Loucy (cell line): ENCODE results near the gene RMND5A.
"Not testable (repeated sequence)": the region's sequence is repeated elsewhere in the genome, so short reads cannot be mapped to it uniquely, and the experiment has no call there.

Experiments used
- H2AFZ ChIP-seq: fragments of 200-600 bp; sonication (generic); 2 replicates; pipeline ENCODE4 v1.6.0; 2016; ENCODE audit warnings: antibody characterized with exemption, mild to moderate bottlenecking, low read length, moderate library complexity
- H3F3A ChIP-seq: fragments of 200-600 bp; 2 replicates; pipeline ENCODE4 v1.6.0; 2016; ENCODE audit warnings: antibody characterized with exemption, low read depth, mild to moderate bottlenecking
- H3K27me3 ChIP-seq: fragments of 200-600 bp; sonication (generic); 2 replicates; pipeline ENCODE4 v1.6.1; 2014; ENCODE audit warnings: low read length, mild to moderate bottlenecking; ENCODE audit not compliant: insufficient read depth, poor library complexity, severe bottlenecking
- H3K36me3 ChIP-seq: fragments of 200-600 bp; sonication (generic); 2 replicates; pipeline ENCODE4 v1.6.1; 2016; ENCODE audit warnings: low read length; ENCODE audit not compliant: insufficient read depth
- H3K4me1 ChIP-seq: fragments of 200-600 bp; sonication (generic); 2 replicates; pipeline ENCODE4 v1.5.1; 2014; ENCODE audit warnings: low read length, mild to moderate bottlenecking; ENCODE audit not compliant: insufficient read depth, poor library complexity, severe bottlenecking
- H3K4me2 ChIP-seq: fragments of 200-600 bp; sonication (generic); 2 replicates; pipeline ENCODE4 v1.6.0; 2014; ENCODE audit warnings: antibody characterized with exemption, low read length, low read depth, mild to moderate bottlenecking; ENCODE audit not compliant: poor library complexity, severe bottlenecking
- H3K4me3 ChIP-seq: fragments of 200-600 bp; sonication (generic); 2 replicates; pipeline ENCODE4 v1.5.1; 2014; ENCODE audit warnings: low read length, mild to moderate bottlenecking, mixed read lengths; ENCODE audit not compliant: poor library complexity, severe bottlenecking
- H3K79me2 ChIP-seq: fragments of 200-600 bp; sonication (generic); 2 replicates; pipeline ENCODE4 v1.6.1; 2014; ENCODE audit warnings: low read length; ENCODE audit not compliant: insufficient read depth
- H3K9ac ChIP-seq: fragments of 200-600 bp; sonication (generic); 2 replicates; pipeline ENCODE4 v1.6.0; 2014; ENCODE audit warnings: mild to moderate bottlenecking, low read depth, low read length, moderate library complexity; ENCODE audit not compliant: poor library complexity, severe bottlenecking
- H3K9me2 ChIP-seq: fragments of 200-600 bp; sonication (generic); replicated peaks from 2 replicates; pipeline ENCODE4 v1.6.1; 2016; ENCODE audit warnings: low read depth, low read length, mixed read lengths
- H3K9me3 ChIP-seq: fragments of 200-600 bp; sonication (generic); 2 replicates; pipeline ENCODE4 v1.6.1; 2014; ENCODE audit warnings: mild to moderate bottlenecking, antibody characterized with exemption, low read length, low read depth; ENCODE audit not compliant: insufficient read depth
- H4K20me1 ChIP-seq: fragments of 200-600 bp; sonication (generic); 2 replicates; pipeline ENCODE4 v1.6.0; 2014; ENCODE audit warnings: antibody characterized with exemption, low read length, mild to moderate bottlenecking; ENCODE audit not compliant: insufficient read depth, poor library complexity, severe bottlenecking
- CTCF ChIP-seq: fragments of 200-600 bp; sonication (generic); conservative IDR thresholded peaks from 2 replicates; pipeline ENCODE4 v1.5.1; 2014; ENCODE audit warnings: mild to moderate bottlenecking, antibody characterized with exemption, low read length
- EZH2phosphoT487 ChIP-seq: fragments of 200-600 bp; IDR thresholded peaks from 2 replicates; pipeline ENCODE4 v1.6.1; 2018; ENCODE audit warnings: antibody characterized with exemption, mild to moderate bottlenecking, moderate library complexity, borderline replicate concordance

RMND5A gene

GRCh38 chr2:86719637-86720539 is at the start of gene RMND5A:
Gene RMND5A (plus strand): TSS chr2:86720291. CDS start chr2:86720668, 377 bp downstream.
- not testable (repeated sequence) for H3K9me2 ChIP-seq, H3K9me3 ChIP-seq, H3K27me3 ChIP-seq, H3F3A ChIP-seq, H3K36me3 ChIP-seq, H4K20me1 ChIP-seq, H3K4me1 ChIP-seq, H2AFZ ChIP-seq
- Histone ChIP-seq H3K79me2 (peaks cover 12% of the 10 kb centered on the region), H3K9ac (peak within 1 kb of the TSS; percentile 73), H3K4me3 (peak within 1 kb of the TSS; percentile 88), H3K4me2 (peak within 1 kb of the TSS; percentile 86)

GRCh38 chr2:86671337-86671981 is 48.6 kb upstream of the RMND5A start:
- no peaks in the 10 kb centered on the region for H3K9me3 ChIP-seq
- no peak for TF ChIP-seq CTCF
- TF ChIP-seq EZH2phosphoT487: no peak
- no peak overlapping the region for H3K4me2 ChIP-seq

GRCh38 chr2:86672027-86672545 is 48.0 kb upstream of the RMND5A start:
- Histone ChIP-seq H3F3A (no peaks in the 10 kb centered on the region), H4K20me1 (no peaks in the 10 kb centered on the region), H3K4me1 (no peaks in the 10 kb centered on the region), H3K9me2 (no peaks in the 10 kb centered on the region), H3K4me2 (no peak overlapping the region), H3K36me3 (no peaks in the 10 kb centered on the region), H3K9me3 (no peaks in the 10 kb centered on the region), H2AFZ (no peak overlapping the region), H3K9ac (no peak overlapping the region), H3K4me3 (no peak overlapping the region), H3K79me2 (no peaks in the 10 kb centered on the region), H3K27me3 (no peaks in the 10 kb centered on the region)
- TF ChIP-seq CTCF (no peak), EZH2phosphoT487 (no peak)

More at GRCh38 chr2:86671337-86671981, 48.6 kb upstream of the RMND5A start:
- H2AFZ ChIP-seq: no peak overlapping the region
- no peak overlapping the region for H3K4me3 ChIP-seq
- no peaks in the 10 kb centered on the region for H3K79me2 ChIP-seq
- no peaks in the 10 kb centered on the region for H3K9me2 ChIP-seq
- H3F3A ChIP-seq: no peaks in the 10 kb centered on the region
- no peak overlapping the region for H3K9ac ChIP-seq
- no peaks in the 10 kb centered on the region for H3K4me1 ChIP-seq
- H3K36me3 ChIP-seq: no peaks in the 10 kb centered on the region
- H3K27me3 ChIP-seq: no peaks in the 10 kb centered on the region
- no peaks in the 10 kb centered on the region for H4K20me1 ChIP-seq
